ENCODE data around the gene USP14.

USP14 gene

DNA sequence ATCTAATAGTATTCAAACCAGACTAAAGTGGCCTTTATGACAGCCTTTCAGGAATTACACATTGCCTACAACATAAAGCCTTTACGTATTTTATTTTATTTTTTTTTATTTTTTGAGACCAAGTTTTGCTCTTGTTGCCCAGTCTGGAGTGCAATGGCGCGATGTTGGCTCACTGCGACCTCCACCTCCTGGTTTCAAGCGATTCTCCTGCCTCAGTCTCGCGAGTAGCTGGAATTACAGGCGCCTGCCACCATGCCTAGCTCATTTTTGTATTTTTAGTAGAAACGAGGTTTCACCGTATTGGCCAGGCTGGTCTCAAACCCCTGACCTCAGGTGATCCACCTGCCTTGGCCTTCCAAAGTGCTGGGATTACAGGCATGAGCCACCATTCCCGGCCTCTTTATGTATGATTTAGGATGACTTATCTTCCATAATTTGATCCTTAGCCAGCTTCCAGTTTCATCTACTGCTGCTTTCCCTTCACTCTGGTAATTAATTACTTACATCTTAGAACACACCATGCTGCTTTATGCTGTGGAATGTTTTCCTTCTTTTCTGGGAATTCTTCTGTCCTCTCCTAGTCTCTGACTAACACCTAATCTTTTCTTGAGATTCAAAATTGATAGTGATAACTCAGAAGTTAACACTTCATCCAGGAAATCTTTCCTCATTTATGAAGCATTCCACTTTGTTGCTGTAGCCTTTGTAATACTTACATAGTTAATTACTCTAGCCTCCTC is 2.6 kb downstream of the USP14 start:
- ChIA-PET CTCF (no interaction called here), POLR2A (no interaction called here)
- TF ChIP-seq NFRKB (IDR thresholded peaks at IDR 0.05) (no peak), L3MBTL2 (conservative IDR thresholded peaks at IDR 0.05) (no peak), ELF4 (IDR thresholded peaks at IDR 0.05) (no peak), TARDBP (IDR thresholded peaks at IDR 0.05) (no peak), LEF1 (IDR thresholded peaks at IDR 0.05; ENCODE audit: borderline replicate concordance) (no peak), FOXK2 (IDR thresholded peaks at IDR 0.05) (no peak), ARNT (IDR thresholded peaks at IDR 0.05) (no peak), FOXM1 (IDR thresholded peaks at IDR 0.05; ENCODE audit: borderline replicate concordance) (no peak), CTBP1 (IDR thresholded peaks at IDR 0.05; ENCODE audit: borderline replicate concordance) (no peak), HDGF (IDR thresholded peaks at IDR 0.05; ENCODE audit: borderline replicate concordance) (no peak), FOXA1 (IDR thresholded peaks at IDR 0.05) (no peak), BHLHE40 (IDR thresholded peaks at IDR 0.05; ENCODE audit: borderline replicate concordance) (no peak), SP1 (IDR thresholded peaks at IDR 0.05) (no peak), SUZ12 (IDR thresholded peaks at IDR 0.05) (no peak), ZNF384 (IDR thresholded peaks at IDR 0.05) (no peak)
- TF ChIP-seq, protein P1, sequence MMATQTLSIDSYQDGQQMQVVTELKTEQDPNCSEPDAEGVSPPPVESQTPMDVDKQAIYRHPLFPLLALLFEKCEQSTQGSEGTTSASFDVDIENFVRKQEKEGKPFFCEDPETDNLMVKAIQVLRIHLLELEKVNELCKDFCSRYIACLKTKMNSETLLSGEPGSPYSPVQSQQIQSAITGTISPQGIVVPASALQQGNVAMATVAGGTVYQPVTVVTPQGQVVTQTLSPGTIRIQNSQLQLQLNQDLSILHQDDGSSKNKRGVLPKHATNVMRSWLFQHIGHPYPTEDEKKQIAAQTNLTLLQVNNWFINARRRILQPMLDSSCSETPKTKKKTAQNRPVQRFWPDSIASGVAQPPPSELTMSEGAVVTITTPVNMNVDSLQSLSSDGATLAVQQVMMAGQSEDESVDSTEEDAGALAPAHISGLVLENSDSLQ (IDR thresholded peaks at IDR 0.05): no peak
- no peak for DNase-seq (ENCODE audit: extremely low spot score)

- CTCF ChIA-PET: no interaction called here
- no peak for TF ChIP-seq ARNT (IDR thresholded peaks at IDR 0.05)
- TF ChIP-seq BHLHE40 (IDR thresholded peaks at IDR 0.05; ENCODE audit: borderline replicate concordance): no peak
- TF ChIP-seq FOXM1 (IDR thresholded peaks at IDR 0.05; ENCODE audit: borderline replicate concordance): no peak
- TF ChIP-seq ZNF384 (IDR thresholded peaks at IDR 0.05): no peak
- TF ChIP-seq, protein P1 (IDR thresholded peaks at IDR 0.05): no peak
- no peak for TF ChIP-seq LEF1 (IDR thresholded peaks at IDR 0.05; ENCODE audit: borderline replicate concordance)
- TF ChIP-seq L3MBTL2 (conservative IDR thresholded peaks at IDR 0.05): no peak
- TF ChIP-seq FOXA1 (IDR thresholded peaks at IDR 0.05): no peak
- TF ChIP-seq NFRKB (IDR thresholded peaks at IDR 0.05): no peak
- POLR2A ChIA-PET: no interaction called here
- no peak for DNase-seq (ENCODE audit: extremely low spot score)
Measured at GRCh38 chr18:172361-172760, 14.0 kb downstream of the USP14 start.

GRCh38 chr18:179499-179898 is 21.1 kb downstream of the USP14 start:
- TF ChIP-seq ZNF384 (IDR thresholded peaks at IDR 0.05) (no peak), HDGF (IDR thresholded peaks at IDR 0.05; ENCODE audit: borderline replicate concordance) (no peak), BHLHE40 (IDR thresholded peaks at IDR 0.05; ENCODE audit: borderline replicate concordance) (no peak), SUZ12 (IDR thresholded peaks at IDR 0.05) (no peak), CTBP1 (IDR thresholded peaks at IDR 0.05; ENCODE audit: borderline replicate concordance) (no peak), ELF4 (IDR thresholded peaks at IDR 0.05) (no peak), SP1 (IDR thresholded peaks at IDR 0.05) (no peak), TARDBP (IDR thresholded peaks at IDR 0.05) (no peak), ARNT (IDR thresholded peaks at IDR 0.05) (no peak), NFRKB (IDR thresholded peaks at IDR 0.05) (no peak)
- ChIA-PET POLR2A (no interaction called here), CTCF (no interaction called here)
- no peak for DNase-seq (ENCODE audit: extremely low spot score)

- ChIA-PET POLR2A (no interaction called here), CTCF (no interaction called here)
- no peak for TF ChIP-seq ZNF384 (IDR thresholded peaks at IDR 0.05)
- no peak for TF ChIP-seq TARDBP (IDR thresholded peaks at IDR 0.05)
- no peak for TF ChIP-seq HDGF (IDR thresholded peaks at IDR 0.05; ENCODE audit: borderline replicate concordance)
- TF ChIP-seq BHLHE40 (IDR thresholded peaks at IDR 0.05; ENCODE audit: borderline replicate concordance): no peak
- TF ChIP-seq NFRKB (IDR thresholded peaks at IDR 0.05): no peak
- no peak for TF ChIP-seq ARNT (IDR thresholded peaks at IDR 0.05)
- no peak for DNase-seq (ENCODE audit: extremely low spot score)
Measured at GRCh38 chr18:181711-182110, 23.4 kb downstream of the USP14 start.

DNA sequence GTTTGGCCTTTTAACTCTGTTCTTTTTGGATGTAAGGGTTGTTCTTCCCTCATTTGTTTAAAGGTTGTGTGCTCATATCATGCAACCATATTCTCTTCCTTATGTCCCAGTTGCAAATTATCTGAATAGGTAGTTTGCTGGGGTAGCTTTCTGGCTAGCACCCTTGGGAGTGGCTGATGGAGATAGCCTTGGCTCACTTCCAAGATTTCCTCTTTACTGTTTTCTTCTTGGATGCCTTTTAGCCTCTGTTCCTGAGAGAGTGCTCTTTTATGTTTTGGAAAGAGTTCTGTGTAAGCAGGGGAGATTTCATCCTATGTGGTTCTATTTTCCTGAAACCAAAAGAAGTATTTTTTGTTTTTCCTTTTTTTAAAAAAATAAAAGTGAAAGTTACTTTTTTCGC is 25.4 kb downstream of the USP14 start:
- peak; percentile 6 for DNase-seq (ENCODE audit: extremely low spot score)
- TF ChIP-seq HDGF (IDR thresholded peaks at IDR 0.05; ENCODE audit: borderline replicate concordance) (no peak), SUZ12 (IDR thresholded peaks at IDR 0.05) (no peak), TARDBP (IDR thresholded peaks at IDR 0.05) (no peak), FOXA1 (IDR thresholded peaks at IDR 0.05) (no peak), SP1 (IDR thresholded peaks at IDR 0.05) (no peak), NFRKB (IDR thresholded peaks at IDR 0.05) (no peak), FOXK2 (IDR thresholded peaks at IDR 0.05) (no peak), BHLHE40 (IDR thresholded peaks at IDR 0.05; ENCODE audit: borderline replicate concordance) (no peak), ZNF384 (IDR thresholded peaks at IDR 0.05) (no peak), LEF1 (IDR thresholded peaks at IDR 0.05; ENCODE audit: borderline replicate concordance) (no peak), CTBP1 (IDR thresholded peaks at IDR 0.05; ENCODE audit: borderline replicate concordance) (no peak), L3MBTL2 (conservative IDR thresholded peaks at IDR 0.05) (no peak), FOXM1 (IDR thresholded peaks at IDR 0.05; ENCODE audit: borderline replicate concordance) (no peak), ELF4 (IDR thresholded peaks at IDR 0.05) (no peak), ARNT (IDR thresholded peaks at IDR 0.05) (no peak)
- TF ChIP-seq, protein P1 (IDR thresholded peaks at IDR 0.05): no peak
- ChIA-PET CTCF (no interaction called here), POLR2A (no interaction called here)

DNA sequence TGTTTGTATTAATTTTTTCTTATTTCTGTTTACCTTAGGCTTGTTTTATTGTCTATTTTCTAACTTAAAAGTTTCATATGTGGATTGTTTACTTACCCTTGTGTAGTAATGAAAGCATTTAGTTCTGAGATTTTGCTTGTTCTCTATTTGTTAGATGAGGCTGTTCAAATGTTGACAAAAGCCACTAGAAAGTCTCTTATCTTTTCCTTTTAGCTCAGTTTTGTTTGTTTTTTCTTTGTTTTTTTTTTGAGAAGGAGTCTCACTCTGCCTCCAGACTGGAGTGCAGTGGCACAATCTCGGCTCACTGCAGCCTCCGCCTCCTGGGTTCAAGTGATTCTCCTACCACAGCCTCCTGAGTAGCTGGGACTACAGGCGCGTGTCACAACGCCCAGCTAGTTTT is 30.9 kb downstream of the USP14 start:
- DNase-seq (ENCODE audit: extremely low spot score): no peak
- ChIA-PET CTCF (no interaction called here), POLR2A (no interaction called here)
- no peak for TF ChIP-seq CTBP1 (IDR thresholded peaks at IDR 0.05; ENCODE audit: borderline replicate concordance)
- no peak for TF ChIP-seq BHLHE40 (IDR thresholded peaks at IDR 0.05; ENCODE audit: borderline replicate concordance)
- TF ChIP-seq, protein P1 (IDR thresholded peaks at IDR 0.05): no peak
- no peak for TF ChIP-seq L3MBTL2 (conservative IDR thresholded peaks at IDR 0.05)

Data from HEK293T (cell line).